ENCODE measurements around the gene FAHD1.

Gene FAHD1

GRCh38 chr16:1826691-1827573 is at the start of gene FAHD1, which contains the start of gene HAGH:
FAHD1 (plus strand) TSS chr16:1827206; CDS start chr16:1827239, 33 bp downstream.
HAGH (minus strand) TSS chr16:1826825; CDS start chr16:1826787, 38 bp downstream.
- peak; percentile 97 for DNase-seq (ENCODE audit: low spot score)

GRCh38 chr16:1777375-1778199 is 49.4 kb upstream of the FAHD1 start:
- DNase-seq (ENCODE audit: low spot score): no peak

GRCh38 chr16:1778200-1779179 is 48.5 kb upstream of the FAHD1 start:
- DNase-seq (ENCODE audit: low spot score): no peak

- no peak for DNase-seq (ENCODE audit: low spot score)
Measured at GRCh38 chr16:1779234-1779701, 47.7 kb upstream of the FAHD1 start.

- no peak for DNase-seq (ENCODE audit: low spot score)
Measured at GRCh38 chr16:1779741-1780676, 47.0 kb upstream of the FAHD1 start.

- DNase-seq (ENCODE audit: low spot score): no peak
Measured at GRCh38 chr16:1780677-1781072, 46.3 kb upstream of the FAHD1 start.

- DNase-seq (ENCODE audit: low spot score): no peak
Measured at GRCh38 chr16:1781254-1781653, 45.8 kb upstream of the FAHD1 start.

- no peak for DNase-seq (ENCODE audit: low spot score)
Measured at GRCh38 chr16:1781758-1782407, 45.1 kb upstream of the FAHD1 start.

- peak; percentile 100 for DNase-seq (ENCODE audit: low spot score)
Measured at GRCh38 chr16:1782408-1783264, 44.4 kb upstream of the FAHD1 start, which contains the start of the genes NUBP2 and SPSB3. NUBP2 (plus strand) TSS chr16:1782960; CDS start chr16:1783021, 61 bp downstream. SPSB3 (minus strand) TSS chr16:1782571; CDS start chr16:1781483, 1,088 bp downstream.

- no peak for DNase-seq (ENCODE audit: low spot score)
Measured at GRCh38 chr16:1784977-1785845, 41.8 kb upstream of the FAHD1 start.

GRCh38 chr16:1785846-1786170 is 41.2 kb upstream of the FAHD1 start:
- no peak for DNase-seq (ENCODE audit: low spot score)

- no peak for DNase-seq (ENCODE audit: low spot score)
Measured at GRCh38 chr16:1786242-1787055, 40.6 kb upstream of the FAHD1 start.

GRCh38 chr16:1787056-1787321 is 40.0 kb upstream of the FAHD1 start:
- no peak for DNase-seq (ENCODE audit: low spot score)

GRCh38 chr16:1787322-1788094 is 39.5 kb upstream of the FAHD1 start:
- DNase-seq (ENCODE audit: low spot score): no peak

GRCh38 chr16:1788095-1788707 is 38.8 kb upstream of the FAHD1 start:
- no peak for DNase-seq (ENCODE audit: low spot score)

- no peak for DNase-seq (ENCODE audit: low spot score)
Measured at GRCh38 chr16:1788708-1789100, 38.3 kb upstream of the FAHD1 start.

Measured in hematopoietic multipotent progenitor cell treated with erythropoietin and hydrocortisone succinate and interleukin-3 and kit ligand, for 17 days (in vitro differentiated cells).